Panc1 (cell line): Measurements from ENCODE around the gene SCYL2. TPM values are rescaled to one million over a fixed set of nuclear protein-coding genes. Genes with fewer than 3 reads are reported as not detected.

Source experiments
- ATAC-seq: fragments of 200-7000 bp; cut with Tn5 transposase; 2 replicates; pipeline ENCODE4 v1.9.1; 2020; ENCODE audit warnings: mild to moderate bottlenecking, moderate library complexity
- BruUV-seq: library from RNA; stranded (reverse); fragments of 400-500 nt; replicated peaks from 2 replicates; lab custom pipeline; 2021; lab: Mats Ljungman, UMichigan
- CTCF ChIA-PET: fragments of 300-600 bp; sonication (Branson Sonifier 250); formaldehyde crosslinking; loops from one replicate; lab custom pipeline; 2022; ENCODE audit warnings: antibody characterized with exemption; lab: Charles Lee
- POLR2A ChIA-PET: fragments of 300-600 bp; sonication (Branson Sonifier 250); formaldehyde crosslinking; loops from one replicate; lab custom pipeline; 2022; ENCODE audit warnings: antibody characterized with exemption; lab: Charles Lee
- DNase-seq: peaks from one replicate; pipeline ENCODE4 v3.0.0-alpha.2; 2010; ENCODE audit warnings: low read depth, low spot score
- H3K27ac ChIP-seq: 2 replicates; pipeline ENCODE4 v1.5.1; 2011; ENCODE audit warnings: mild to moderate bottlenecking, low read length, inconsistent platforms
- H3K27me3 ChIP-seq: fragments of 200-500 bp; sonication (Bioruptor generic); 2 replicates; pipeline ENCODE4 v1.6.0; 2014; ENCODE audit warnings: low read length, inconsistent platforms; ENCODE audit not compliant: control insufficient read depth, insufficient read depth
- H3K36me3 ChIP-seq: fragments of 200-500 bp; sonication (Bioruptor generic); 2 replicates; pipeline ENCODE4 v1.5.1; 2014; ENCODE audit warnings: inconsistent platforms, mild to moderate bottlenecking, low read length, moderate library complexity; ENCODE audit not compliant: control insufficient read depth, insufficient read depth
- H3K4me1 ChIP-seq: 2 replicates; pipeline ENCODE4 v1.5.1; 2011; ENCODE audit warnings: inconsistent platforms, mild to moderate bottlenecking, low read length, moderate library complexity; ENCODE audit not compliant: control insufficient read depth, insufficient read depth
- H3K4me3 ChIP-seq, 2 experiments: 2 replicates each; pipeline ENCODE4 v1.5.1; 2011 to 2012; ENCODE audit warnings: low read depth in 2 of 2, low read length in 2 of 2, mild to moderate bottlenecking in 2 of 2, inconsistent platforms in 1 of 2, moderate library complexity in 1 of 2
- H3K9me3 ChIP-seq: fragments of 200-500 bp; sonication (Bioruptor generic); 2 replicates; pipeline ENCODE4 v1.5.1; 2014; ENCODE audit warnings: low read depth, mild to moderate bottlenecking, inconsistent platforms, low read length, moderate library complexity; ENCODE audit not compliant: control insufficient read depth, insufficient read depth
- CTCF ChIP-seq: fragments of 450-650 bp; IDR thresholded peaks from 2 replicates; pipeline ENCODE4 v1.5.1; 2017; ENCODE audit warnings: mild to moderate bottlenecking
- POLR2AphosphoS5 ChIP-seq: IDR thresholded peaks from 2 replicates; pipeline ENCODE4 v1.6.1; 2012; ENCODE audit warnings: mild to moderate bottlenecking, low read depth, low read length, moderate library complexity
- SIN3A ChIP-seq: IDR thresholded peaks from 2 replicates; pipeline ENCODE4 v1.6.1; 2012; ENCODE audit warnings: low read depth, mild to moderate bottlenecking, low read length, moderate library complexity, borderline replicate concordance; ENCODE audit not compliant: insufficient read depth
- TCF7L2 ChIP-seq: IDR thresholded peaks from 2 replicates; pipeline ENCODE4 v1.6.1; 2011; ENCODE audit warnings: mild to moderate bottlenecking, low read depth, low read length, inconsistent platforms
- in situ Hi-C: cut with HindIII; loops from 2 replicates; pipeline ENCODE4 v1.10.0; 2016; ENCODE audit warnings: low sequenced_read_pairs, low pct_unique_long_range_greater_than_20kb
- intact Hi-C: fragments of 100-400 bp; cut with micrococcal nuclease; formaldehyde crosslinking; loops from one replicate; pipeline ENCODE4 v1.10.0; 2022; ENCODE audit not compliant: unreplicated experiment
- total RNA-seq: library from RNA; stranded (reverse); gene quantifications from one replicate; pipeline ENCODE4 v1.2.1, GENCODE V29; 2021; ENCODE audit not compliant: unreplicated experiment
- TF ChIP-seq, protein P1 (sequence below), 2 experiments: IDR thresholded peaks; 2 replicates each; pipeline ENCODE4 v1.6.1; 2011 to 2012; ENCODE audit warnings: low read depth in 2 of 2, control low read depth in 1 of 2, low read length in 1 of 2, mild to moderate bottlenecking in 1 of 2, moderate library complexity in 1 of 2; ENCODE audit not compliant: insufficient read depth in 1 of 2

The SCYL2 gene
- total RNA-seq, 1 experiment from 2014 or later = 45.3 TPM

GRCh38 chr12:100381379-100381778 lies 114.4 kb downstream of the SCYL2 start:
- no peak for DNase-seq
- Histone ChIP-seq H3K9me3 (no peaks in the 10 kb centered on the region), H3K36me3 (no peaks in the 10 kb centered on the region), H3K27ac (no peak overlapping the region), H3K4me3 (no peak overlapping the region), H3K27me3 (no peaks in the 10 kb centered on the region), H3K4me1 (no peaks in the 10 kb centered on the region)
- in situ Hi-C loops (no loop called here), intact Hi-C loops (no loop called here)
- no peak for ATAC-seq
- CTCF ChIA-PET = no interaction called here
- no peak for TF ChIP-seq SIN3A
- TF ChIP-seq, protein P1, sequence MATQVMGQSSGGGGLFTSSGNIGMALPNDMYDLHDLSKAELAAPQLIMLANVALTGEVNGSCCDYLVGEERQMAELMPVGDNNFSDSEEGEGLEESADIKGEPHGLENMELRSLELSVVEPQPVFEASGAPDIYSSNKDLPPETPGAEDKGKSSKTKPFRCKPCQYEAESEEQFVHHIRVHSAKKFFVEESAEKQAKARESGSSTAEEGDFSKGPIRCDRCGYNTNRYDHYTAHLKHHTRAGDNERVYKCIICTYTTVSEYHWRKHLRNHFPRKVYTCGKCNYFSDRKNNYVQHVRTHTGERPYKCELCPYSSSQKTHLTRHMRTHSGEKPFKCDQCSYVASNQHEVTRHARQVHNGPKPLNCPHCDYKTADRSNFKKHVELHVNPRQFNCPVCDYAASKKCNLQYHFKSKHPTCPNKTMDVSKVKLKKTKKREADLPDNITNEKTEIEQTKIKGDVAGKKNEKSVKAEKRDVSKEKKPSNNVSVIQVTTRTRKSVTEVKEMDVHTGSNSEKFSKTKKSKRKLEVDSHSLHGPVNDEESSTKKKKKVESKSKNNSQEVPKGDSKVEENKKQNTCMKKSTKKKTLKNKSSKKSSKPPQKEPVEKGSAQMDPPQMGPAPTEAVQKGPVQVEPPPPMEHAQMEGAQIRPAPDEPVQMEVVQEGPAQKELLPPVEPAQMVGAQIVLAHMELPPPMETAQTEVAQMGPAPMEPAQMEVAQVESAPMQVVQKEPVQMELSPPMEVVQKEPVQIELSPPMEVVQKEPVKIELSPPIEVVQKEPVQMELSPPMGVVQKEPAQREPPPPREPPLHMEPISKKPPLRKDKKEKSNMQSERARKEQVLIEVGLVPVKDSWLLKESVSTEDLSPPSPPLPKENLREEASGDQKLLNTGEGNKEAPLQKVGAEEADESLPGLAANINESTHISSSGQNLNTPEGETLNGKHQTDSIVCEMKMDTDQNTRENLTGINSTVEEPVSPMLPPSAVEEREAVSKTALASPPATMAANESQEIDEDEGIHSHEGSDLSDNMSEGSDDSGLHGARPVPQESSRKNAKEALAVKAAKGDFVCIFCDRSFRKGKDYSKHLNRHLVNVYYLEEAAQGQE (IDR thresholded peaks at IDR 0.05; ENCODE audit: insufficient read depth in 1 of 2, low read depth in 2 of 2, low read length in 1 of 2) = no peak
- no peak for TF ChIP-seq POLR2AphosphoS5
- no peak for TF ChIP-seq CTCF
- TF ChIP-seq TCF7L2 = no peak
- POLR2A ChIA-PET = no interaction called here
- BruUV-seq = no TSS peak

GRCh38 chr12:100382338-100382737 lies 115.4 kb downstream of the SCYL2 start:
- CTCF ChIA-PET = no interaction called here
- Histone ChIP-seq H3K27me3 (no peaks in the 10 kb centered on the region), H3K27ac (no peak overlapping the region), H3K4me1 (no peaks in the 10 kb centered on the region), H3K36me3 (no peaks in the 10 kb centered on the region), H3K4me3 (no peak overlapping the region), H3K9me3 (no peaks in the 10 kb centered on the region)
- no TSS peak for BruUV-seq
- intact Hi-C loops = no loop called here
- no peak for ATAC-seq
- TF ChIP-seq, protein P1 (IDR thresholded peaks at IDR 0.05; ENCODE audit: insufficient read depth in 1 of 2, low read depth in 2 of 2, low read length in 1 of 2) = no peak
- TF ChIP-seq POLR2AphosphoS5 (no peak), TCF7L2 (no peak), SIN3A (no peak), CTCF (no peak)
- POLR2A ChIA-PET = no interaction called here
- no peak for DNase-seq
- in situ Hi-C loops = no loop called here
